HEK293 (cell line): ENCODE data around the gene DNAI1.

Experiments
- EGR2 ChIP-seq: fragments of 450-650 bp; formaldehyde crosslinking; IDR thresholded peaks from 2 replicates; pipeline ENCODE4 v1.5.1; 2016; ENCODE audit warnings: low read depth, missing biosample characterization, missing genetic modification characterization
- GLI4 ChIP-seq: fragments of 450-650 bp; formaldehyde crosslinking; IDR thresholded peaks from 2 replicates; pipeline ENCODE4 v1.5.1; 2016; ENCODE audit warnings: missing biosample characterization, missing genetic modification characterization
- GLIS1 ChIP-seq: fragments of 450-650 bp; formaldehyde crosslinking; IDR thresholded peaks from 2 replicates; pipeline ENCODE4 v1.5.1; 2016; ENCODE audit warnings: missing biosample characterization, missing genetic modification characterization
- HOXA7 ChIP-seq: sonication (generic); formaldehyde crosslinking; IDR thresholded peaks from 2 replicates; pipeline ENCODE4 v1.8.1; 2022; ENCODE audit warnings: missing genetic modification reagents, borderline replicate concordance
- HOXC10 ChIP-seq: sonication (generic); formaldehyde crosslinking; IDR thresholded peaks from 2 replicates; pipeline ENCODE4 v1.8.1; 2023; ENCODE audit warnings: mild to moderate bottlenecking, missing genetic modification reagents
- HOXD13 ChIP-seq: sonication (generic); formaldehyde crosslinking; IDR thresholded peaks from 2 replicates; pipeline ENCODE4 v1.8.0; 2022; ENCODE audit warnings: missing genetic modification reagents, borderline replicate concordance
- IKZF3 ChIP-seq: fragments of 450-650 bp; IDR thresholded peaks from 2 replicates; pipeline ENCODE4 v1.5.0; 2018; ENCODE audit warnings: missing biosample characterization, mild to moderate bottlenecking, missing genetic modification characterization, moderate library complexity
- SETDB1 ChIP-seq: IDR thresholded peaks from one replicate; pipeline ENCODE4 v1.6.1; 2017; ENCODE audit warnings: mild to moderate bottlenecking, low read length, moderate library complexity, mixed read lengths; ENCODE audit not compliant: insufficient read length
- SP2 ChIP-seq: fragments of 450-650 bp; formaldehyde crosslinking; IDR thresholded peaks from 2 replicates; pipeline ENCODE4 v1.5.1; 2016; ENCODE audit warnings: missing biosample characterization, missing genetic modification characterization
- TRIM28 ChIP-seq: IDR thresholded peaks from 2 replicates; pipeline ENCODE4 v1.6.1; 2011; ENCODE audit warnings: low read length, control low read depth, borderline replicate concordance
- ZBTB17 ChIP-seq: fragments of 450-650 bp; formaldehyde crosslinking; IDR thresholded peaks from 2 replicates; pipeline ENCODE4 v1.5.1; 2016; ENCODE audit warnings: missing biosample characterization, missing genetic modification characterization
- ZBTB8A ChIP-seq: fragments of 450-650 bp; formaldehyde crosslinking; IDR thresholded peaks from 2 replicates; pipeline ENCODE4 v1.5.1; 2016; ENCODE audit warnings: missing biosample characterization, missing genetic modification characterization
- ZFHX2 ChIP-seq: fragments of 450-650 bp; formaldehyde crosslinking; conservative IDR thresholded peaks from 2 replicates; pipeline ENCODE4 v1.5.1; 2016; ENCODE audit warnings: missing biosample characterization, missing genetic modification characterization
- ZFP37 ChIP-seq: fragments of 450-650 bp; formaldehyde crosslinking; IDR thresholded peaks from 2 replicates; pipeline ENCODE4 v1.5.1; 2016; ENCODE audit warnings: missing biosample characterization, missing genetic modification characterization
- ZNF138 ChIP-seq: fragments of 450-650 bp; formaldehyde crosslinking; IDR thresholded peaks from 2 replicates; pipeline ENCODE4 v1.5.1; 2016; ENCODE audit warnings: missing biosample characterization, missing genetic modification characterization, borderline replicate concordance
- ZNF169 ChIP-seq: fragments of 450-650 bp; formaldehyde crosslinking; IDR thresholded peaks from 2 replicates; pipeline ENCODE4 v1.5.1; 2016; ENCODE audit warnings: missing biosample characterization, missing genetic modification characterization
- ZNF174 ChIP-seq: fragments of 450-650 bp; formaldehyde crosslinking; IDR thresholded peaks from 2 replicates; pipeline ENCODE4 v1.5.0; 2017; ENCODE audit warnings: missing biosample characterization, mild to moderate bottlenecking, missing genetic modification characterization
- ZNF24 ChIP-seq: fragments of 450-650 bp; formaldehyde crosslinking; IDR thresholded peaks from 2 replicates; pipeline ENCODE4 v1.5.1; 2016; ENCODE audit warnings: missing biosample characterization, missing genetic modification characterization
- ZNF335 ChIP-seq: fragments of 450-650 bp; formaldehyde crosslinking; conservative IDR thresholded peaks from 2 replicates; pipeline ENCODE4 v1.5.1; 2016; ENCODE audit warnings: missing biosample characterization, missing genetic modification characterization
- ZNF37A ChIP-seq: fragments of 450-650 bp; IDR thresholded peaks from 2 replicates; pipeline ENCODE4 v1.5.1; 2018; ENCODE audit warnings: missing biosample characterization, missing genetic modification characterization
- ZNF426 ChIP-seq: fragments of 450-650 bp; formaldehyde crosslinking; IDR thresholded peaks from 2 replicates; pipeline ENCODE4 v1.5.1; 2017; ENCODE audit warnings: missing biosample characterization, missing genetic modification characterization, mild to moderate bottlenecking, inconsistent platforms, moderate library complexity
- ZNF596 ChIP-seq: fragments of 450-650 bp; IDR thresholded peaks from 2 replicates; pipeline ENCODE4 v1.5.0; 2018; ENCODE audit warnings: missing biosample characterization, mild to moderate bottlenecking, missing genetic modification characterization, moderate library complexity
- ZNF610 ChIP-seq: fragments of 450-650 bp; formaldehyde crosslinking; IDR thresholded peaks from 2 replicates; pipeline ENCODE4 v1.5.1; 2016; ENCODE audit warnings: missing biosample characterization, missing genetic modification characterization, borderline replicate concordance
- ZNF624 ChIP-seq: fragments of 450-650 bp; formaldehyde crosslinking; IDR thresholded peaks from 2 replicates; pipeline ENCODE4 v1.5.1; 2017; ENCODE audit warnings: missing biosample characterization, missing genetic modification characterization
- ZNF664 ChIP-seq: fragments of 450-650 bp; formaldehyde crosslinking; IDR thresholded peaks from 2 replicates; pipeline ENCODE4 v1.5.1; 2016; ENCODE audit warnings: missing biosample characterization, missing genetic modification characterization
- ZNF677 ChIP-seq: fragments of 450-650 bp; IDR thresholded peaks from 2 replicates; pipeline ENCODE4 v1.5.0; 2018; ENCODE audit warnings: missing biosample characterization, mild to moderate bottlenecking, missing genetic modification characterization, moderate library complexity
- ZNF701 ChIP-seq: fragments of 450-650 bp; formaldehyde crosslinking; IDR thresholded peaks from 2 replicates; pipeline ENCODE4 v1.5.1; 2016; ENCODE audit warnings: missing biosample characterization, missing genetic modification characterization
- ZNF747 ChIP-seq: fragments of 450-650 bp; formaldehyde crosslinking; IDR thresholded peaks from 2 replicates; pipeline ENCODE4 v1.5.1; 2016; ENCODE audit warnings: missing biosample characterization, missing genetic modification characterization
- ZNF785 ChIP-seq: fragments of 450-650 bp; formaldehyde crosslinking; IDR thresholded peaks from 2 replicates; pipeline ENCODE4 v1.5.1; 2016; ENCODE audit warnings: missing biosample characterization, missing genetic modification characterization
- TF ChIP-seq, protein P1 (sequence below): fragments of 450-650 bp; formaldehyde crosslinking; IDR thresholded peaks from 2 replicates; pipeline ENCODE4 v1.5.1; 2016; ENCODE audit warnings: missing biosample characterization, missing genetic modification characterization
- TF ChIP-seq, protein P2 (sequence below): fragments of 450-650 bp; formaldehyde crosslinking; IDR thresholded peaks from 2 replicates; pipeline ENCODE4 v1.5.1; 2017; ENCODE audit warnings: missing biosample characterization, missing genetic modification characterization
- TF ChIP-seq, protein P3 (sequence below): fragments of 450-650 bp; formaldehyde crosslinking; IDR thresholded peaks from 2 replicates; pipeline ENCODE4 v1.5.1; 2017; ENCODE audit warnings: missing biosample characterization, mild to moderate bottlenecking, missing genetic modification characterization, moderate library complexity
- TF ChIP-seq, protein P4 (sequence below): fragments of 450-650 bp; formaldehyde crosslinking; optimal IDR thresholded peaks from 2 replicates; pipeline ENCODE3; 2016; ENCODE audit warnings: missing biosample characterization, mild to moderate bottlenecking, missing genetic modification characterization
- TF ChIP-seq, protein P5 (sequence below): fragments of 450-650 bp; formaldehyde crosslinking; IDR thresholded peaks from 2 replicates; pipeline ENCODE4 v1.5.1; 2016; ENCODE audit warnings: missing biosample characterization, missing genetic modification characterization

Gene DNAI1

DNA sequence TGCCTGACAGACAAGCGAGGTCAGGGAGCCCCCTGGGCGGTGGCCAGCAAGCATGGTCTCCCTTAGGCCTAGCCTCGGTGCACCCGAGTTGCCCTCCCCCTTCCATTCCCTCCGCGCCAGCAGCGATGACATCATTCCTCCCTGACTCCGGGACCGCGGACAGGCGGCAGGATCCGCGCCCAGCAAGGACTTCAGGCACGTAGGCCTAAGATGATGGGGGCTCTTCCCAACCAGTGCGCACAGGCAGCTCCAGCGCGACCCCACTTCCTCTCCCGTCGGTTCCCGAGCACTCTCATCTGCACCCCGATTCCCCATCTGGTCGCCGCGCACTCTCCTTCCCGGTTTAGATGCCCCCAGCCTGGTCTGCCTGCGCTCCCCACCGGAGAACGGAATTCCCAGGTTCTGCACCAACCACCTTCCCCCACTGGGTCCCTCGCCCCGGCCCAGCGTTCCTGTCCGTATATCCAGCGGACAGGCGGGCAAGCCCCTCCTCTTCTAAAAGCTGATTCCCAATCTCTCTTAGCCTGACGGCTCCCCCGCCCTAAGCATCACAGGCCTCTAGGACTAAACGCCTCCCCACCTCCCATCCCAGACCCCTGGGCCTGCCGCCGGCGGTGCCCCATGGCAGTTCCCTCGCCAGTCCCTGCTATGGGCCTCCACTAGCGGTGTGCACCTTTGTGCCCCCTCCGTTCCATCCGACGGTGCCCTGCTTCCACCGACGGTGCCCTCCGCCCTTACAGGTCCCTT lies 1.2 kb upstream of the DNAI1 start (continued):
- TF ChIP-seq, protein P1, sequence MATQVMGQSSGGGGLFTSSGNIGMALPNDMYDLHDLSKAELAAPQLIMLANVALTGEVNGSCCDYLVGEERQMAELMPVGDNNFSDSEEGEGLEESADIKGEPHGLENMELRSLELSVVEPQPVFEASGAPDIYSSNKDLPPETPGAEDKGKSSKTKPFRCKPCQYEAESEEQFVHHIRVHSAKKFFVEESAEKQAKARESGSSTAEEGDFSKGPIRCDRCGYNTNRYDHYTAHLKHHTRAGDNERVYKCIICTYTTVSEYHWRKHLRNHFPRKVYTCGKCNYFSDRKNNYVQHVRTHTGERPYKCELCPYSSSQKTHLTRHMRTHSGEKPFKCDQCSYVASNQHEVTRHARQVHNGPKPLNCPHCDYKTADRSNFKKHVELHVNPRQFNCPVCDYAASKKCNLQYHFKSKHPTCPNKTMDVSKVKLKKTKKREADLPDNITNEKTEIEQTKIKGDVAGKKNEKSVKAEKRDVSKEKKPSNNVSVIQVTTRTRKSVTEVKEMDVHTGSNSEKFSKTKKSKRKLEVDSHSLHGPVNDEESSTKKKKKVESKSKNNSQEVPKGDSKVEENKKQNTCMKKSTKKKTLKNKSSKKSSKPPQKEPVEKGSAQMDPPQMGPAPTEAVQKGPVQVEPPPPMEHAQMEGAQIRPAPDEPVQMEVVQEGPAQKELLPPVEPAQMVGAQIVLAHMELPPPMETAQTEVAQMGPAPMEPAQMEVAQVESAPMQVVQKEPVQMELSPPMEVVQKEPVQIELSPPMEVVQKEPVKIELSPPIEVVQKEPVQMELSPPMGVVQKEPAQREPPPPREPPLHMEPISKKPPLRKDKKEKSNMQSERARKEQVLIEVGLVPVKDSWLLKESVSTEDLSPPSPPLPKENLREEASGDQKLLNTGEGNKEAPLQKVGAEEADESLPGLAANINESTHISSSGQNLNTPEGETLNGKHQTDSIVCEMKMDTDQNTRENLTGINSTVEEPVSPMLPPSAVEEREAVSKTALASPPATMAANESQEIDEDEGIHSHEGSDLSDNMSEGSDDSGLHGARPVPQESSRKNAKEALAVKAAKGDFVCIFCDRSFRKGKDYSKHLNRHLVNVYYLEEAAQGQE (tag by site-specific recombination), result no peak
- TF ChIP-seq TRIM28, result no peak
- TF ChIP-seq, protein P2, sequence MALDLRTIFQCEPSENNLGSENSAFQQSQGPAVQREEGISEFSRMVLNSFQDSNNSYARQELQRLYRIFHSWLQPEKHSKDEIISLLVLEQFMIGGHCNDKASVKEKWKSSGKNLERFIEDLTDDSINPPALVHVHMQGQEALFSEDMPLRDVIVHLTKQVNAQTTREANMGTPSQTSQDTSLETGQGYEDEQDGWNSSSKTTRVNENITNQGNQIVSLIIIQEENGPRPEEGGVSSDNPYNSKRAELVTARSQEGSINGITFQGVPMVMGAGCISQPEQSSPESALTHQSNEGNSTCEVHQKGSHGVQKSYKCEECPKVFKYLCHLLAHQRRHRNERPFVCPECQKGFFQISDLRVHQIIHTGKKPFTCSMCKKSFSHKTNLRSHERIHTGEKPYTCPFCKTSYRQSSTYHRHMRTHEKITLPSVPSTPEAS, result no peak; the same call in 1 of the 2 replicates
- no peak for TF ChIP-seq ZNF610 (tag by site-specific recombination)
- no peak for TF ChIP-seq ZNF747 (tag by site-specific recombination)
- peak; percentile 38; the same call in 1 of the 2 replicates for TF ChIP-seq SP2 (tag by site-specific recombination)
- TF ChIP-seq, protein P3, sequence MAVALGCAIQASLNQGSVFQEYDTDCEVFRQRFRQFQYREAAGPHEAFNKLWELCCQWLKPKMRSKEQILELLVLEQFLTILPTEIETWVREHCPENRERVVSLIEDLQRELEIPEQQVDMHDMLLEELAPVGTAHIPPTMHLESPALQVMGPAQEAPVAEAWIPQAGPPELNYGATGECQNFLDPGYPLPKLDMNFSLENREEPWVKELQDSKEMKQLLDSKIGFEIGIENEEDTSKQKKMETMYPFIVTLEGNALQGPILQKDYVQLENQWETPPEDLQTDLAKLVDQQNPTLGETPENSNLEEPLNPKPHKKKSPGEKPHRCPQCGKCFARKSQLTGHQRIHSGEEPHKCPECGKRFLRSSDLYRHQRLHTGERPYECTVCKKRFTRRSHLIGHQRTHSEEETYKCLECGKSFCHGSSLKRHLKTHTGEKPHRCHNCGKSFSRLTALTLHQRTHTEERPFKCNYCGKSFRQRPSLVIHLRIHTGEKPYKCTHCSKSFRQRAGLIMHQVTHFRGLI (tag by site-specific recombination), result peak; percentile 71
- TF ChIP-seq ZNF677, result no peak
- no peak for TF ChIP-seq HOXD13
- TF ChIP-seq ZBTB8A, result peak; percentile 72
- TF ChIP-seq, protein P4, sequence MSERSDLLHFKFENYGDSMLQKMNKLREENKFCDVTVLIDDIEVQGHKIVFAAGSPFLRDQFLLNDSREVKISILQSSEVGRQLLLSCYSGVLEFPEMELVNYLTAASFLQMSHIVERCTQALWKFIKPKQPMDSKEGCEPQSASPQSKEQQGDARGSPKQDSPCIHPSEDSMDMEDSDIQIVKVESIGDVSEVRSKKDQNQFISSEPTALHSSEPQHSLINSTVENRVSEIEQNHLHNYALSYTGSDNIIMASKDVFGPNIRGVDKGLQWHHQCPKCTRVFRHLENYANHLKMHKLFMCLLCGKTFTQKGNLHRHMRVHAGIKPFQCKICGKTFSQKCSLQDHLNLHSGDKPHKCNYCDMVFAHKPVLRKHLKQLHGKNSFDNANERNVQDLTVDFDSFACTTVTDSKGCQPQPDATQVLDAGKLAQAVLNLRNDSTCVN, result peak; percentile 88
- peak; percentile 90 for TF ChIP-seq ZBTB17 (tag by site-specific recombination)
- TF ChIP-seq EGR2 (tag by site-specific recombination), result no peak
- peak; percentile 71; the same call in 1 of the 2 replicates for TF ChIP-seq ZFP37 (tag by site-specific recombination)
- TF ChIP-seq ZNF664 (tag by site-specific recombination), result no peak
- peak; percentile 90 for TF ChIP-seq ZNF335
- no peak for TF ChIP-seq GLI4
- TF ChIP-seq IKZF3 (tag by site-specific recombination), result peak; percentile 92
- no peak for TF ChIP-seq ZNF37A (tag by site-specific recombination)
- TF ChIP-seq ZNF596 (tag by site-specific recombination), result no peak
- TF ChIP-seq ZNF174 (tag by site-specific recombination), result no peak
- no peak for TF ChIP-seq ZNF169
- TF ChIP-seq HOXA7 (CRISPR knock-in tag), result no peak
- no peak for TF ChIP-seq ZFHX2 (tag by site-specific recombination)
- TF ChIP-seq, protein P5, sequence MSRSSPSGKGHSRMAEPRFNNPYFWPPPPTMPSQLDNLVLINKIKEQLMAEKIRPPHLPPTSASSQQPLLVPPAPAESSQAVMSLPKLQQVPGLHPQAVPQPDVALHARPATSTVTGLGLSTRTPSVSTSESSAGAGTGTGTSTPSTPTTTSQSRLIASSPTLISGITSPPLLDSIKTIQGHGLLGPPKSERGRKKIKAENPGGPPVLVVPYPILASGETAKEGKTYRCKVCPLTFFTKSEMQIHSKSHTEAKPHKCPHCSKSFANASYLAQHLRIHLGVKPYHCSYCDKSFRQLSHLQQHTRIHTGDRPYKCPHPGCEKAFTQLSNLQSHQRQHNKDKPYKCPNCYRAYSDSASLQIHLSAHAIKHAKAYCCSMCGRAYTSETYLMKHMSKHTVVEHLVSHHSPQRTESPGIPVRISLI (tag by site-specific recombination), result no peak
- TF ChIP-seq ZNF24 (tag by site-specific recombination), result peak; percentile 84; the same call in 1 of the 2 replicates
- no peak for TF ChIP-seq ZNF701 (tag by site-specific recombination)
- TF ChIP-seq ZNF624, result no peak
- no peak for TF ChIP-seq SETDB1
- TF ChIP-seq GLIS1, result peak; percentile 53
- no peak for TF ChIP-seq ZNF138 (tag by site-specific recombination)
- no peak for TF ChIP-seq HOXC10 (CRISPR knock-in tag)
- no peak for TF ChIP-seq ZNF785 (tag by site-specific recombination)
- TF ChIP-seq ZNF426 (tag by site-specific recombination), result no peak
